RPMI7951 (cell line): ENCODE measurements around the gene TSTD2. TPM values are rescaled to one million over a fixed set of nuclear protein-coding genes. Genes with fewer than 3 reads are reported as not detected.
"Not testable (repeated sequence)": the region's sequence is repeated elsewhere in the genome, so short reads cannot be mapped to it uniquely, and the experiment has no call there.

Experiments
- DNase-seq: peaks from one replicate; pipeline ENCODE4 v3.0.0-alpha.2; 2012; ENCODE audit warnings: low read depth
- total RNA-seq: library from RNA; depleted of rRNA; stranded (reverse); fragments of >200 nt; shearing (Covaris generic); gene quantifications from 2 replicates; pipeline ENCODE4 v1.2.3, GENCODE V29; 2014

Gene TSTD2
- total RNA-seq, 1 experiment from 2014 or later = 14.1 TPM

DNA sequence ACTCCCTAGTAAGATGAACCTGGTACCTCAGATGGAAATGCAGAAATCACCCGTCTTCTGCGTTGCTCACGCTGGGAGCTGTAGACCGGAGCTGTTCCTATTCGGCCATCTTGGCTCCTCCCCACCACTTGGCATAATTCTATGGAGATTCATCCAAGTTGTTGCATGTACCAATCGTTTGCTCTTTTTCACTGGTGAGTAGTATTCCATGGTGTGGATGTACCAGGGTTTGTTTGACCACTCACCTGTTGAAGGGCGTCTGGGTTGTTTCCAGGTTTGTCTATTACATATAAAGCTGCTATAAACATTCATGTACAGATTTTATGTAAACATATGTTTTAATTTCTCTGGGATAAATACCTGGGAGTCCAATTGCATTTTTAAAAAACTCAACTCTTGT, 46.3 kb downstream of the TSTD2 start:
- DNase-seq = not testable (repeated sequence)

DNA sequence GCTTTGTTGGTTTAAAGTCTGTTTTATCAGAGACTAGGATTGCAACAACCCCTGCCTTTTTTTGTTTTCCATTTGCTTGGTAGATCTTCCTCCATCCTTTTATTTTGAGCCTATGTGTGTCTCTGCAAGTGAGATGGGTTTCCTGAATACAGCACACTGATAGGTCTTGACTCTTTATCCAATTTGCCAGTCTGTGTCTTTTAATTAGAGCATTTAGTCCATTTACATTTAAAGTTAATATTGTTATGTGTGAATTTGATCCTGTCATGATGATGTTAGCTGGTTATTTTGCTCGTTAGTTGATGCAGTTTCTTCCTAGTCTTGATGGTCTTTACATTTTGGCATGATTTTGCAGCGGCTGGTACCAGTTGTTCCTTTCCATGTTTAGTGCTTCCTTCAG, 48.4 kb downstream of the TSTD2 start:
- DNase-seq = not testable (repeated sequence)

DNA sequence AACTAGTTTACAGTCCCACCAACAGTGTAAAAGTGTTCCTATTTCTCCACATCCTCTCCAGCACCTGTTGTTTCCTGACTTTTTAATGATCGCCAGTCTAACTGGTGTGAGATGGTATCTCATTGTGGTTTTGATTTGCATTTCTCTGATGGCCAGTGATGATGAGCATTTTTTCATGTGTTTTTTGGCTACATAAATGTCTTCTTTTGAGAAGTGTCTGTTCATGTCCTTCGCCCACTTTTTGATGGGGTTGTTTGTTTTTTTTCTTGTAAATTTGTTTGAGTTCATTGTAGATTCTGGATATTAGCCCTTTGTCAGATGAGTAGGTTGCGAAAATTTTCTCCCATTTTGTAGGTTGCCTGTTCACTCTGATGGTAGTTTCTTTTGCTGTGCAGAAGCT, 51.6 kb downstream of the TSTD2 start:
- not testable (repeated sequence) for DNase-seq

DNA sequence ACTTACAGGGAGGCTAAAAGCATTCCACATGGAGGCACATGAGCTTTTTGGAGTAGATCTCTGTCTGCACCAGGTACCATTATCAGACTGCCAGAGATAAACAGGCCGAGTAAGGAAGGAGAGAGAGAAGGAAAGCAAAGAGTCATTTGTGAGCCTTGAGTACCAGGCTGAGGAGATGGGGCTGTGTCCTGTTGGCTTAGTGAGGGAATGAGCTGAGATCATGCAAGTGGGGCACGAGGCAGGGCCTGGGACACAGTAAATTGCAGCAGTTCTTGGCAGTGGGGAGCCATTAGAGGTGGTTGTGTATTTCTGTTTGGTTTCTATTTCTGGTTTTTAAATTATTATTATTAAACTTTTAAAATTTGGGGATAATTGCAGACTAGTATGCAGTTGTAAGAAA, 53.3 kb downstream of the TSTD2 start:
- no peak for DNase-seq

DNA sequence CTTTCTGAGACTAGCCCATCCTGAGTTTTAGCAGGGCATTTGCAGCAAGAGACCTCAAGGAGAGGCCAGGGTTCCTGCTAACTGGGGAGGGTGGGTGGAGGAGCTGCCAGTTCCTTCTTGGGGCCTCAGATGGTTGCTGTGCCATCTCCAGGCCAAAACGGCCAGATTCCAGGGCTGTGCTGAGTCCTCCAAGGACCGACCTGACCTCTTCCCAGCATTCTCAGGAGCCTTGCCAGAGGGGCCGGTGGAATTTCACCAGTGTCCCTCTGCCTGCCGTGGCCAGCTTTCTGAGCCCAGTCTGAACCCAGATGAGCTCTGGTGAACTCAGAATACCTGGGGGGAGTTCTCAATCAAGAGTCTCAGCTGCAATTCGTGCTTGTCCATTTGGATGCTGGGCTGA, 54.3 kb downstream of the TSTD2 start:
- DNase-seq = no peak

DNA sequence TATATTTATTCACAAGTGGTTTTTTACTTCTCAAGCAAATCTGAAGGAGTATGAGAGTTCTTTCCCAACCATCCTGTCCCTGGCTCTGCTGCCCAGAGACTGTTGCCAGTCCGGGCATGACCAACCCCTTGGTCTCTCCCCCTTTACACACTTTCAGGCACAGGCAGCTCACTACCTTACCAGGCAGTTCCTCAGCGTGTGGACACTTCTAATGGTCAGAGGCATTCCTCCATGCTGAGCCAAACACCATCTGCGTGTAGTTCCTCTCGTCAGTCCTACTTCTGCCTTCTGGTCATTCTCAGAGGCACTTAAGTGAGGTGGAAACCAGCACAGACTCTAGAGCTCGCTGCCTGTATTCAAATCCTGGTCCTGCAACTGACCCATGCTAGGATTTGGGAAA, 56.1 kb downstream of the TSTD2 start:
- DNase-seq = no peak

DNA sequence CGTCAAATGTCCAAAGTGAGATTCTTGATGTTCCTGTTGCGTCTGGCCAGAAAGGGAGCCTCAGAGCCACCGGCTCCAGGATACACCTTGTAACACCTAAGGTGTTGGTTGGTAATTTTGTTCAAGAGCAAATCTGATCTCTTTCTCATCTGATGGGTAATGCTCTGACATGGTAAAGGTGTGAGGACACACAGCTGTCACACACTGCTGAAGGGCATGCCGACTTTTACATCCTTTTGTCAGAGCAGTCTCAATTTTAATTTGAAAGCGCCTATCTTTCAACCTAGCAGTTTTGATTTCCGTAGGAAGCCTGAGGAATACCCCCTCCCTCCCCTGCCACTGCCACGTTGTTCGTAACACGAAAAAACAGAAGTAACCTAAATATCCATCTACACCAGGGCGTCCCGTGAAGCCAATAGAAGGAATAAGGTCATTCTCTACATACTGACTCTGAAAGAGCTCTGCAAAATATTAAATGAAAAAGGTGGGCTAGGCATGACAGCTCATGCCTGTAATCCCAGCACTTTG, 57.4 kb downstream of the TSTD2 start:
- DNase-seq = no peak

DNA sequence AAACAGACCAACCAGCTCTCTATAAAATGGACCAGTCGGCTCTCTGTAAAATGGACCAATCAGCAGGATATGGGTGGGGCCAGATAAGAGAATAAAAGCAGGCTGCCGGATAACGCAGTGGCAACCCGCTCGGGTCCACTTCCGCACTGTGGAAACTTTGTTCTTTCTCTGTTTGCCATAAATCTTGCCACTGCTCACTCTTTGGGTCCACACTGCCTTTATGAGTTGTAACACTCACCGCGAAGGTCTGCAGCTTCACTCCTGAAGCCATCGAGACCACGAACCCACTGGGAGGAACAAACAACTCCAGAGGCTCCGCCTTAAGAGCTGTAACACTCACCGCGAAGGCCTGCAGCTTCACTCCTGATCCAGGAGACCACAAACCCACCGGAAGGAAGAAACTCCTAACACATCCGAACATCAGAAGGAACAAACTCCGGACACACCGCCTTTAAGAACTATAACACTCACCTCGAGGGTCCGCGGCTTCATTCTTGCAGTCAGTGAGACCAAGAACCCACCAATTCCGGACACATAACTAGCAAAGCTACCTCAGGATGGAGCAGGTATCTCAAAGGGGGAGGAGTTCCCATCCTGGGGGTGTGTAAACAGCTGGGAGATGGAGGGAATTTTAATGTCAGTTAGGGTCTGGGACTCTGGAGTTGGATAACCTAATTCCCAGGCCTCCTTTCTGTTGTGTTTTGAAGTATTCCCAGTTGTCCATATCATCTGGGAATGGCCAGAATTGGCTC, 58.1 kb downstream of the TSTD2 start:
- not testable (repeated sequence) for DNase-seq

DNA sequence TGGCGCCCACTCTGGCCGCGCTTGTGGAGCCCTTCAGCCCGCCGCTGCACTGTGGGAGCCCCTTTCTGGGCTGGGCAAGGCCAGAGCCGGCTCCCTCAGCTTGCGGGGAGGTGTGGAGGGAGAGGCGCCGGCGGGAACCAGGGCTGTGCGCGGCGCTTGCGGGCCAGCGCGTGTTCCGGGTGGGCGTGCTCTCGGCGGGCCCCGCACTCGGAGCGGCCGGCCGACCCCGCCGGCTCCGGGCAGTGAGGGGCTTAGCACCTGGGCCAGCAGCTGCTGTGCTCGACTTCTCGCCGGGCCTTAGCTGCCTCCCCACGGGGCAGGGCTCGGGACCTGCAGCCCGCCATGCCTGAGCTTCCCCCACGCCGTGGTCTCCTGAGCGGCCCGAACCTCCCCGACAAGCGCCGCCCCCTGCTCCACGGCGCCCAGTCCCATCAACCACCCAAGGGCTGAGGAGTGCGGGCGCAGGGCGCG, 59.0 kb downstream of the TSTD2 start:
- not testable (repeated sequence) for DNase-seq

DNA sequence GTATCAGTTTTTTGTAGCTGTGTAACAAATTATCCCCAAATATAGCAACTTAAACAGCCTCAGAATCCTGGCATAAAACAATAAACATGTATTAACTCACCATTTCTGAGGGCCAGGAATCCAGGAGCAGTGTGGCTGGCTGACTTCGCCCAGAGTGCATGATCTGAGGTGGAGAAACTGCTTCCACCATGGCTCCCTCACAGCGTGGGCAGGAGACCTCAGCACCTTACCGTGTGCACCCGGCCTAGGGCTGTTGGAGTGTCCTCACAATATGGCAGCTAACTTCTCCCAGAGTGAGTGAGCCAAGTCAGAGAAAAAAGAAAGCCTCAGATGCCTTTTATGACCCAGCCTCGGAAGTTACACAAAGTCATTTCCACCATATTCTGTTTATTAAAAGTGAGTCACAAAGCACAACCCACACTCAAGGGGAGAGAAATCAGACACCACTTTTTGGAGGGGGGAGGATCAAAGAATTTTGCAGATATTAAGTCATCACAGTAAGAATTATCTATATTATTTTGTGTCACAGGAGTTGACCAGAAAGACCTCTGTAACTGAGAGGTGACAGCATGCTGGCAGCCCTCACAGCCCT, 59.6 kb downstream of the TSTD2 start:
- DNase-seq = no peak

DNA sequence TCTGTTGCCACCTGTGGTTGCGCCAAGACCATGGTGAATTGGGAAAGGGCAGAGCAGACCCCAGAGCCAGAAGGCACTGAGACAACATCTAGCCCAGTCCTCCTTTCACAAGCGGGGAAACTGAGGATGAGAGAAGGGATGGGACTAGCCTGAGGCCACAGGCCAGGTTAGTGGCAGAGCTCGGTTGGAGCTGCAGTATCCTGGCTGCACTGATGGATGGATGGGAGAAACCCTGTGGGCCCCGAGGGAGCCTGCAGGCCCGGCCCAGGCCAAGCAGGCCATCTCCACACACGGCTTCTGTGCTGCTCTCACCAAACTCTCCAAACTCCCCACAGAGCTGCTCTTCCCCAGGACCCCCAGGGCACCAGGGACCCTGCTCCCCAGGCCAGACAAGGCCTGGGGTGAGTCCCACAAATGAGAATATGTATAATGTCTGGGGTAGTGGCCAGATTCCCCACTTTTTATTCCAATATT, 60.2 kb downstream of the TSTD2 start:
- no peak for DNase-seq

DNA sequence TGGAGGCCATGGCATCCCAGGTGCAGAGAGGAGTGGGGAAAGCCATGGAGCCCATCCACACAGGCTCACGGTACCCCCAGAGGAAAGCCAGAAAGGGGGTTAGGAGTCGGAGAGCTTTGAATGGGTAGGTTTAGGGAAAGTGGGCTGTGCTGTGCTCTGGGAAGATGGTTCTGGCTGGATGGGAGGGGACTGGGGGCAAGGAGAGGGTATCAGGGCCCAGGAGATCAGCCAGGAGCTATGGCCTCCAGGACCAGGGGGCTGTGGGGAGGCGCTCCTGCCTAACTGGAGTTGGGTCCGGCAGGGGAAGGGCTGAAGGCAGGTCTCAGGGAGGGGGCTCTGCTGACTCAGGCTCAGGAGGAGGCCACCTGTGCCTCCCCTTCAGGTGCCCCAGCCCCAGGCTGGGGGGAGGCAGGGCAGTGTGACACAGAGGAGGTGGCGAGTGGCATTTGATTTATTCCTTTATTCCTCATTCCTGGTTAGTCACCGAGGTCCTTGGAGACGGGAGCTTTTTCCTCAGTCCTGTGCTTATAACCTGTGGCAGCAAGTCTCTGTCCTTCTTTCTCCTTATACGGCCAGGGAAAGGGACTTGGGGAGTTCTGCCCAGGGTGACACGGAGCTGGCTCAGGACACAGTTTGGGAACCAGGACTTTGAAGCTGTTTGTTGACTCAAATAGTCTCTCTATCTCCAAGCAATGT, 60.8 kb downstream of the TSTD2 start:
- DNase-seq = no peak

DNA sequence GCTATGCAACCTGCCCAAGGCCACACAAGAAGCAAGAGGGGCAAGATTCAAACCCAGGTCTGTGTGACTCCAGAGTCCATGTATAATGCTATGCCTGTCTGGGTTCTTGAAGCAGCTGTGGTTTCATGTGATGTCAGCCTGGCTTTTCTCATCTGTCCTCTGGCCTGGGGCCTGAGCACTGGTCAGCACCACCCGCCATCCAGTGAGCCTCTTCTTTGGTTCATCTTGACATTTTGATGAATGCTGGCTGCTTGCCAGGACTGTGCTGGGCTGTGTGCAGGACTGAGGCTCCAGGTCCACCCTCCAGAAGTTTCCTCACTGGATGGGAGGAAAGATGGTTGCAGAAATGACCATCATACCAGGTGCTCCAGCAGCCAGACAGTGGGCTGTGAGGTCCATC, 61.5 kb downstream of the TSTD2 start:
- DNase-seq = no peak

DNA sequence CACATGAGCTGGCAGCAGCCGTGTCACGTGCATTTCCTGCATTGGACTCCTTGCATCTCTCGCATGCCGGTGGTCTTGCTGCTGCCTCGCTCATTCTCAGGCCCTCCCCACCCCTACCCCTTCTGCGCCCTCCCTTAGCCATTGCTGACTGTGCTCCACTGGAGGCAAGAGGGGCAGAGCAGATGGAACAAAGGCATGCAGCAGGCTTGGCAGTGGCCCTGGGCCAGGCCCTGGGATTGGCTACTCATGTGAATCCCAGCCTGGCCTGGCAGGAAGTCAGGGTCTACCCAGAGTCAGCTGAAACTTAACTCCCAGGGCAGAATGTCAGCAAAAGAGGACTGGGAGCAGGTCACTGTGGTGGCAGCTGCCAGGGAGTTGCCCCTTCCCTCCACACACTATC, 62.3 kb downstream of the TSTD2 start:
- peak; percentile 23 for DNase-seq

DNA sequence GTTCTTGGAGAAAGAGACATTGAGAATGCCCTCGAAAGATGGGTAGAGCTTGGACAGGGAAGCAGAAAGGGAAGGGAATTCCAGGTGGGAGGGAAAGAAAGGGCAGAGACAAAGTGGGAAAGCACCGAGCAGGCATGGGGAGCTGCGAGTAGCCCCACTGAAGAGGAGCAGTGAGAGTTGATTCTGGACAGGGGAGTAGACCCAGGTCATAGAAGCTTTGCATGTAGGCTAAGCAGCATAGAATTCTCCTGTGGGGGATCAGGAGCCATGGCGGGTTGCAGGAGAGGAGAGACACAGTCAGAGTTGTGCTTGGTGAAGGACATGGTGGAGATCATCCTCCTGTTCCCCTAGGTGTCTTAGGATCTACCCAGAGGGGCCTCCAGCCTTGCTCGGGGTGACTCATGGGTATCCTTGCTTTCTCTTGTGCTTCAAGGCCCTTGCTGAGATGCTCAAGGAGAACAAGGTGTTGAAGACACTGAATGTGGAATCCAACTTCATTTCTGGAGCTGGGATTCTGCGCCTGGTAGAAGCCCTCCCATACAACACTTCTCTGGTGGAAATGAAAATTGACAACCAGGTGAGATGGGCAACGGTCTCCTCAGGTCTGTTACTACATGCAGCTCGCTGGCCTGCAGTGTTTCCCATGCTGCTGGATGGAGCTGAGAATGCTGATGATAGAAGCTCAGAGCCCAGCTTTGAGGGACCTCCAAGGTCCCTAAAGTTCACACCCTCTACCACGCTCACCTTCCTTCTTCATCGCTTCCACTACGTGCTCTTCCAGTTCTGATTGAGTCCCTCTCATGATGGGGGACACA, 64.5 kb downstream of the TSTD2 start:
- no peak for DNase-seq

DNA sequence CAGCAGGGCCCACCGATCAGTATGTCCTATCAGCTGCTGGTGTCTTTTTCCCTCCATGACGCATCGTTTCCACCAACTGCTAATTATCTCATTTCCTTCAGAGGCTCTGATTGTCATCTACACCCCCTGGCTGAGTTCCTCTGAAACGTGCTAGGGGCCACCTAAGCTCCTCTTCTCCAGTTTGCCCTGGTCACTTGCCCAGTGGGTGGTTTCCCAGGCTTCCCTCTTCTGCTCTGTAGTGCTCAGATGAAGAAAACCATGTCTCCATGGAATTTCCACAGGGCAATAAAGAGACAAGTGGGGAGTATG, 65.3 kb downstream of the TSTD2 start:
- DNase-seq = no peak

DNA sequence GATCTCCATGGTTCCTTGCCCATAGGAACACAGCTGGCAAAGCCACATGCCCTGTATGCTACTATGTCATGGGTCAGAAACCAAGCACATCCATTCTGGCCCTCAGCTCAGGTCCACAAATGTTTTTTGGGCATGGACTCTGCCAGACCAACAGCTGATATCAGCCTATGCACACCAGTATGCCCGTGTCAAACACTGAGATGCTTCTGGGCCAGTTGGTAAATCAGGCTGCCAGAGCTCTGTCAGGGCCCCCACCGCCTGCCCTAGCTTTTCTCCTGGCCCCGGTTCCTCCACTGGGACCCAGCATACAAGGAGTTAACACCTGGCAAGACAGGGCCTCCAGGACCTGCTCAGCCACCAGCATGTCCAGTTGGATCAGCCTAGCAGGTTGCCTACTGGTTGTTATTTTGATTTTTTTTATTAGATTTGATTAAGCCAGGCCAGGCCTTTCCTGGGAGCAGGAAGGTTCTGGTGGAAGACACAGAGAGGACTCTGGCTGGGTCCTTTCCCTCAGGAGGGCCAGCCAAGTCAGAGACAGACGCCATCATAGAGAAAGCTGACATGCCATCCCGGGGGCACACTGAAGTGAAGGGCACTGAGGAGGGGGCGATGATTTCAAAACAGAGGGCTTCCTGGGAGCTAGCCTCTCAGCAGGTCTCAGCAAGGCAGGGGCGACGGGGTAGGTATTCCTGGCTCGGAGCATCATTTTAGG, 65.8 kb downstream of the TSTD2 start:
- DNase-seq = no peak

DNA sequence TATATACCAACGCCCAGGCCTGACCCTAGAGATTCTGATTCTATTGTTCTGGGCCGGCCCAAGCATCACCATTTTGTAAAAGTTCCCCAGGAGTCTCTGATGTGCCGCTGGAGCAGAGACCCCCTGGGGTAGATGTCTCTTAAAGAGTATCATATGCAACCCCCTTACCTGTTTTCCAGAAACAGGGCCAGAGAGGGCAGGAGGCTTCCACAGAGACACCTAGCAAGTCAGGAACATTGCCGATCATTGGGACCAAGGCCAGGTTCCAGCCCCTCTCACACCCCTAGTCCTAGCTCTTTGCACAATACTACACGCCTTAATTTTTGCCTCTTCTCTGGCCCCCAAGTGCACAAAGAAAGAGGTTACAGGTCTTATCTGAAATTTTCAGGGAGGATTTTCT, 67.9 kb downstream of the TSTD2 start:
- no peak for DNase-seq

DNA sequence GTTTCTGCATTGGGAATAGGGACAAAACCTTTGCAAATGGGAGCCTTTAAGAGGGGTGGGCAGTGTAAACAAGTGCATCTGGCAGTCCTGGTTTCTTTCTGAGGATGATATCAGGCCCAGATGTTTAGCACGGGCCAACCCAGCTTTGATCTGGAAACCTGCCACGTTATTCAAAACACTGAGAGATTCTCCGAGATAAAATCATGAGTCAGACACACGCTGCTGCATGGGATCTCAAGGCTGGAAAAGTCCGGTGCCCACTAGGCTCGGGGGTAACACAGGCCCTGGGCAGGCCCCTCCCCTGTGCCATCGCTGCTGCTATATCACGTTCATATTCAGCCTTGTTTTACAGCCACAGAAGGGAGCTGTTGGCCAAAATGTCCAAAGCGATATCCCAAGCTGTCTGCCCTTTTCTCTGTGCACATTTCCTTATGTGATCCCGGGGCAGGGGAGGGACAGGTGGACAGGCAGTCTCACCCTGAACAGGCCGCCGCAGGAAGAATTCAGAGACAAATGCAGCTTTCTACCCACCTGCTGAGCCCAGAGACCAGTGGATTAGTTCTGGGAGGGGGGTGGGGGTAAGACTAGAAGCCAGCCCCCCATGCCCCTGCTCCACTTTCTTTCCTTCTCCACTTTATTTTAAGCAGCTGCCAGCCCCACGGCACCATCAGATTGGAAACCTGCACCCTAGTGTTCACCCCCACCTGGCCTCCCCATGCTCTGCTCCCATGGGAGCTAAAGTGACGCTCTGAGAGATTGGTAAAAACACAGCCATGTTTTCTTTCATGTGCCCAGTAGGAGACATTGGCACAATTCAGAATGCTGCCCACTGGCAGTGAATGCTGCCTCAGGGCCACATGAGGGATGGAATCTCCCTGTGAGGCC, 68.6 kb downstream of the TSTD2 start:
- DNase-seq = peak; percentile 93

DNA sequence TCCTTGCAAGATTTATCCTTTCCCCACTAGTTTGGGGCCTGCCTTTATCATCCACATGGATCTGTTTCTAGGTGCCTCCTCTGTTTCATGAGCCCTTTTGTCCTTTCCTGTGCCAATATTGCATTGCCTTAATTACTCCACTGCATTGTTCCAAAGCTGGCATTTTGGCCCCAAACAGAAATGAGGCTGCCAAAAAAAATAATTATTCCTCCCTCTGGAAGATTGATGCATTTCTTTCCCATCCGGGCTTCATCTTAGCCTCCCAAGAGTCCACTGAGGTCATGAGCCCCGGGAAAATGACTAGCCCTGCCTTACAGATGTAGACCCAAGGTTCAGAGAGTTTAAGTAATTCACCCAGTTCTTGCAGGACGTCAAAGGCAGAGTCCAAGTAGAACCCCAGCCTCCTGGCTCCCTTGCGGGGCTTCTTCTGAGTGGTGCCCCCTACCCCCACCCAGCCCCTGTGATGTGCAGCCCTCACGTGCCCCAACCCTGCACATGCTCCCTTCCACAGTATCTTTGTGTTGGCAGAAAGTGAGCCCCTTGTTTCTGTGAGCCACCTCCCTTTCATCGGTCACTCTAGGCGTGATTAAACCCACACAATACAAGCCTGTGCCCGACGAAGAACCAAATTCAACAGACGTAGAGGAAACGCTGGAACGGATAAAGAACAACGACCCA, 69.6 kb downstream of the TSTD2 start:
- DNase-seq = peak; percentile 40
